Nephron progenitor cell (in vitro differentiated cells): ENCODE data around the gene FAT4.
A peak's percentile ranks its signal among the peaks of the same experiment; 100 is the strongest.

Experiments
- DNase-seq: peaks from one replicate; pipeline ENCODE4 v3.0.0; 2021
- H3K27ac Mint-ChIP-seq: 2 replicates; pipeline ENCODE4 v1.8.0; 2021; ENCODE audit warnings: mild to moderate bottlenecking, moderate library complexity, mixed read lengths
- H3K27me3 Mint-ChIP-seq: 2 replicates; pipeline ENCODE4 v1.8.0; 2021; ENCODE audit warnings: mild to moderate bottlenecking, low read depth, mixed read lengths; ENCODE audit not compliant: poor library complexity
- H3K36me3 Mint-ChIP-seq: 2 replicates; pipeline ENCODE4 v1.8.0; 2021; ENCODE audit warnings: low read depth, mixed read lengths
- H3K4me1 Mint-ChIP-seq: 2 replicates; pipeline ENCODE4 v1.8.0; 2021; ENCODE audit warnings: mixed read lengths
- H3K4me3 Mint-ChIP-seq: 2 replicates; pipeline ENCODE4 v1.8.0; 2021; ENCODE audit warnings: mild to moderate bottlenecking, moderate library complexity, mixed read lengths
- H3K9me3 Mint-ChIP-seq: 2 replicates; pipeline ENCODE4 v1.8.0; 2021; ENCODE audit warnings: mild to moderate bottlenecking, moderate library complexity, mixed read lengths
- TF ChIP-seq, protein P1 (sequence below): fragments of 200-600 bp; sonication (generic); IDR thresholded peaks from 2 replicates; pipeline ENCODE4 v1.5.0; 2021; ENCODE audit warnings: antibody characterized with exemption

The FAT4 gene

DNA sequence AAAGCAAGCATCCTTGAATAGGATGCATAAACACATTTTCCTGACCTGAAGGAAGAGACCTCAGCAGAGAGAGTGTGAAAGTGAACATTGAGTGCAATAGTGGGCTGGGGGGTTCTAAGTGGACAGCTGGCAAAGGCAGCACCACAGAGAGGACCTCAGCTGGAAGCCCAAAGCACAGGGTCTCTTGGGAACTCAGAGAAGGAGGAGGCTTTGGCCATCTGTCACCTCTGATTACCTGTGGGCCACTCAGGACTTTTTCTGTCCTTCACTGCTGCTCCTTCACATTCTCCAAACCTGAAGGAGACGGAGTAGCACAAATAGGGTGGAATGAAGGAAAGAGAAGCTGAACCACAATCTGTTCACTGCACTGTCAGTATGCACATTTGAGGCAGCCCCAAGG is 37.9 kb upstream of the FAT4 start:
- no peaks in the 10 kb centered on the region for H3K36me3 Mint-ChIP-seq
- H3K9me3 Mint-ChIP-seq = no peaks in the 10 kb centered on the region
- H3K4me1 Mint-ChIP-seq = peaks cover under 1% of the 10 kb centered on the region
- no peak overlapping the region for H3K27ac Mint-ChIP-seq
- TF ChIP-seq, protein P1, sequence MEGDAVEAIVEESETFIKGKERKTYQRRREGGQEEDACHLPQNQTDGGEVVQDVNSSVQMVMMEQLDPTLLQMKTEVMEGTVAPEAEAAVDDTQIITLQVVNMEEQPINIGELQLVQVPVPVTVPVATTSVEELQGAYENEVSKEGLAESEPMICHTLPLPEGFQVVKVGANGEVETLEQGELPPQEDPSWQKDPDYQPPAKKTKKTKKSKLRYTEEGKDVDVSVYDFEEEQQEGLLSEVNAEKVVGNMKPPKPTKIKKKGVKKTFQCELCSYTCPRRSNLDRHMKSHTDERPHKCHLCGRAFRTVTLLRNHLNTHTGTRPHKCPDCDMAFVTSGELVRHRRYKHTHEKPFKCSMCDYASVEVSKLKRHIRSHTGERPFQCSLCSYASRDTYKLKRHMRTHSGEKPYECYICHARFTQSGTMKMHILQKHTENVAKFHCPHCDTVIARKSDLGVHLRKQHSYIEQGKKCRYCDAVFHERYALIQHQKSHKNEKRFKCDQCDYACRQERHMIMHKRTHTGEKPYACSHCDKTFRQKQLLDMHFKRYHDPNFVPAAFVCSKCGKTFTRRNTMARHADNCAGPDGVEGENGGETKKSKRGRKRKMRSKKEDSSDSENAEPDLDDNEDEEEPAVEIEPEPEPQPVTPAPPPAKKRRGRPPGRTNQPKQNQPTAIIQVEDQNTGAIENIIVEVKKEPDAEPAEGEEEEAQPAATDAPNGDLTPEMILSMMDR = no peak
- peaks cover 3% of the 10 kb centered on the region for H3K27me3 Mint-ChIP-seq
- no peak for DNase-seq
- no peak overlapping the region for H3K4me3 Mint-ChIP-seq

DNA sequence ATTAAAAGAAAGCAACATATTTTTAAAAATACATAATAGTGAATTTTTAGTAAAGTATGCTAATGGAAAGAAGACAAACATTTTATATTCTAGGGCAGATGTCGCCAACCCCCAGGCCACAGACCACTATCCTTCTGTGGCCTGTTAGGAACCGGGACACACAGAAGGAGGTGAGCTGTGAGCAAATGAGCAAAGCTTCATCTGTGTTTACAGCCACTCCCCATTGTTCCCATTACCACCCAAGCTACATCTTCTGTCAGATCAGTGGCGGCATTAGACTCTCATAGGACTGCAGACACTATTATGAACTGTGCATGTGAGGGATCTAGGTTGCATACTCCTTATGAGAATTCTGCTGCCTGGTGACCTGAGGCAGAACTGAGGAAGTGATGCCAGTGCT is 37.0 kb upstream of the FAT4 start:
- no peaks in the 10 kb centered on the region for H3K36me3 Mint-ChIP-seq
- no peak overlapping the region for H3K27ac Mint-ChIP-seq
- H3K4me1 Mint-ChIP-seq = peaks cover 8% of the 10 kb centered on the region
- TF ChIP-seq, protein P1 = no peak
- no peak for DNase-seq
- no peak overlapping the region for H3K4me3 Mint-ChIP-seq
- peaks cover 3% of the 10 kb centered on the region for H3K27me3 Mint-ChIP-seq
- H3K9me3 Mint-ChIP-seq = no peaks in the 10 kb centered on the region

DNA sequence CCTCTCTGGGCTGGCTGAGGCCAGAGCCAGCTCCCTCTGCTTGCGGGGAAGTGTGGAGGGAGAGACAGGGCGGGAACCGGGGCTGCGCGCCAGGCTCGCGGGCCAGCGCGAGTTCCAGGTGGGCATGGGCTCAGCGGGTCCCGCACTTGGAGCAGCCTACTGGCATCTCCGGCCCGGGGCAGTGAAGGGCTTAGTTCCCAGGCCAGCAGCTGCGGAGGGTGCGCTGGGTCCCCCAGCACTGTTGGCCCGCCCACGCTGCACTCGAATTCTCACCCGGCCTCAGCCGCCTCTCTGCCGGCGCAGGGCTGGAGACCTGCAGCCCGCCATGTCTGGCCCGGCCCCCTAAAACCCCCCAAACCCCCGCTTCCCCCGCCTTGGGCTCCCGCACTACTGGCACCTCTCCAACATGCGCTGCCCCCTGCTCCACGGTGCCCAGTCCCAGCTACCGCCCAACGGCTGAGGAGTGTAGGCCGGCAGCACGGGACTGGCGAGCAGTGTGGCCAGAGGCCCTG is 33.8 kb upstream of the FAT4 start:
- Mint-ChIP-seq H3K4me1 (peaks cover 19% of the 10 kb centered on the region), H3K9me3 (no peaks in the 10 kb centered on the region), H3K4me3 (no peak overlapping the region), H3K27ac (no peak overlapping the region), H3K27me3 (no peaks in the 10 kb centered on the region), H3K36me3 (no peaks in the 10 kb centered on the region)
- TF ChIP-seq, protein P1 = no peak
- DNase-seq = no peak

DNA sequence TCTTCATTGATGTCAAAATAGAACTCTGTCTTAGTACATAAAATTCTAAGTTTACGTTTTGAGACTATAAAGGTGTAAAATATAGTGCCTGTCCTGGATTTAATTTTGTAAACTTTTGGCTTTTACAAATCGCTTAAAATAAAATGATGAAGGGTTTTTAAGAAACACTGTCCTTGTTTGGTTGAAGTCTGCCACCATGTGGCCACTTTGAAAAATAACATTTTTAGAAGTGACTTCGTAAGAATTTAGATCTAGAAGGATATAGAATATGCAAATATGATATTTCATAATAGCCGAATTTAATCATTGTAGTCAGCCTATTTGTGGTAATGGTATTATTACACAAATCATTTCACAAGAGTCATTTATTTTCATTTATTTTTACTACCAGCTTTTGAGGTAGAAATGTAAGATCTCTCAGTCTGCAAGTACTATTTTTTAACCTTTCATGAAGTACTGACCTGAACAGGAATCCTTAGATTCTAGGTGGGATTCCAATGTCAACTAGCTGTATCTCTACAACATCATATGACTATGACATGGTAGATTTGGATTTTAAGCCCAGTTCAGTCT is 31.0 kb upstream of the FAT4 start:
- peak; percentile 12 for DNase-seq
- Mint-ChIP-seq H3K27ac (no peak overlapping the region), H3K4me1 (peaks cover 19% of the 10 kb centered on the region), H3K9me3 (no peaks in the 10 kb centered on the region), H3K27me3 (no peaks in the 10 kb centered on the region), H3K36me3 (no peaks in the 10 kb centered on the region), H3K4me3 (no peak overlapping the region)
- TF ChIP-seq, protein P1 = peak; percentile 64

DNA sequence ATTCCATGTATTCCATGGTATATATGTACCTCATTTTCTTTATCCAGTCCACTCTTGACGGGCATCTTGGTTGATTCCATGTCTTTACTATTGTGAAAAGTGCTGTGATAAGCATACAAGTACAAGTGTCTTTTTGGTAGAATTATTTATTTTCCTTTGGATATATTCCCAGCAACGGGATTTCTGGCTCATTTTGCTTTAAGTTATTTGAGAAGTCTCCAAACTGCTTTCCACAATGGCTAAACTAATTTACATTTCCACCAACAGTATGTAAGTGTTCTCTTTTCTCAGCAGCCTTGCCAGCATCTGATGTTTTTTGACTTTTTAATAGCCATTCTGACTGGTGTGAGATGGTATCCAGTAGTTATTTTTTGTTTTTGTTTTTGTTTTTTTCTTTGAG is 17.6 kb upstream of the FAT4 start:
- TF ChIP-seq, protein P1 = no peak
- H3K36me3 Mint-ChIP-seq = no peaks in the 10 kb centered on the region
- DNase-seq = no peak
- H3K27ac Mint-ChIP-seq = no peak overlapping the region
- H3K9me3 Mint-ChIP-seq = peaks cover 5% of the 10 kb centered on the region
- H3K4me3 Mint-ChIP-seq = no peak overlapping the region
- H3K4me1 Mint-ChIP-seq = no peaks in the 10 kb centered on the region
- no peaks in the 10 kb centered on the region for H3K27me3 Mint-ChIP-seq

DNA sequence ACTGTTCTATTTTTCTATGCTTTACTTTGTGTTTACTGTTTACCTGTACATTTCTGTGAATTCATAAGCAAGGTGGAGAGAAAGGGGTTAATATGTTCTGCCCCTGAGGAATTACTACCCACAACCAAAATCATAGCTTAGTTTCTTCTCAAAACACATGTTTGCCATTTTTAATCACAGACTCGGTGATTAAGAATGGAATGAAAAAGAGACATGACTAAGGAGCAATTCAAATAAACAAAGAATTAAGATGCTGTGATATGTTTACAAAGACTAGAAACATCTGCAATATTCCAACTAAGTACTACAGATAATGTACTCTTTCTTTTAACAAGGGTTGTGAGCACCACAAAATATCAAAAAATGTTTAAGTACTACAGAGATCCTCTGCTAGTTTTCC is 11.7 kb upstream of the FAT4 start:
- TF ChIP-seq, protein P1 = no peak
- Mint-ChIP-seq H3K9me3 (no peaks in the 10 kb centered on the region), H3K4me1 (no peaks in the 10 kb centered on the region), H3K4me3 (no peak overlapping the region), H3K27ac (no peak overlapping the region), H3K36me3 (no peaks in the 10 kb centered on the region), H3K27me3 (peaks cover 4% of the 10 kb centered on the region)
- no peak for DNase-seq
